Activated B cell treated with CpG ODN at 0.5 μM for 24 hours (primary cell): ENCODE results near the gene SMOC2. TPM values are rescaled to one million over a fixed set of nuclear protein-coding genes. Genes with fewer than 3 reads are reported as not detected.

Experiments used
- ATAC-seq: fragments of 200-7000 bp; cut with Tn5 transposase; one replicate; pipeline ENCODE4 v1.10.0; 2021; ENCODE audit warnings: low read depth, mild to moderate bottlenecking, moderate library complexity
- CTCF ChIA-PET: fragments of 350-600 bp; sonication (Branson Sonifier 250); formaldehyde crosslinking; loops from one replicate; lab custom pipeline; 2021; ENCODE audit warnings: antibody characterized with exemption; lab: Charles Lee
- POLR2A ChIA-PET: fragments of 350-600 bp; sonication (Branson Sonifier 250); formaldehyde crosslinking; loops from one replicate; lab custom pipeline; 2021; ENCODE audit warnings: antibody characterized with exemption; lab: Charles Lee
- DNase-seq: peaks from one replicate; pipeline ENCODE4 v3.0.0; 2022
- H3K27ac Mint-ChIP-seq: one replicate; pipeline ENCODE4 v1.8.0; 2020; ENCODE audit warnings: mixed read lengths
- H3K27me3 Mint-ChIP-seq: one replicate; pipeline ENCODE4 v1.8.0; 2021; ENCODE audit warnings: mixed read lengths
- H3K36me3 Mint-ChIP-seq: one replicate; pipeline ENCODE4 v1.8.0; 2021; ENCODE audit warnings: low read depth, mixed read lengths
- H3K4me1 Mint-ChIP-seq: one replicate; pipeline ENCODE4 v1.8.0; 2021; ENCODE audit warnings: mixed read lengths
- H3K4me3 Mint-ChIP-seq: one replicate; pipeline ENCODE4 v1.8.0; 2020; ENCODE audit warnings: mild to moderate bottlenecking, mixed read lengths
- H3K9me3 Mint-ChIP-seq: one replicate; pipeline ENCODE4 v1.8.0; 2020; ENCODE audit warnings: mixed read lengths
- intact Hi-C: fragments of 100-400 bp; cut with micrococcal nuclease; formaldehyde crosslinking; loops from one replicate; pipeline ENCODE4 v1.15.1; 2024
- total RNA-seq: library from RNA; stranded (reverse); gene quantifications from 2 replicates; pipeline ENCODE4 v1.2.3, GENCODE V29; 2022
- TF ChIP-seq, protein P1 (sequence below): fragments of 200-600 bp; IDR thresholded peaks from one replicate; pipeline ENCODE4 v1.8.0; 2022; ENCODE audit warnings: antibody characterized with exemption, mild to moderate bottlenecking

Gene SMOC2
- total RNA-seq, 1 donor from 2014 or later = not detected

DNA sequence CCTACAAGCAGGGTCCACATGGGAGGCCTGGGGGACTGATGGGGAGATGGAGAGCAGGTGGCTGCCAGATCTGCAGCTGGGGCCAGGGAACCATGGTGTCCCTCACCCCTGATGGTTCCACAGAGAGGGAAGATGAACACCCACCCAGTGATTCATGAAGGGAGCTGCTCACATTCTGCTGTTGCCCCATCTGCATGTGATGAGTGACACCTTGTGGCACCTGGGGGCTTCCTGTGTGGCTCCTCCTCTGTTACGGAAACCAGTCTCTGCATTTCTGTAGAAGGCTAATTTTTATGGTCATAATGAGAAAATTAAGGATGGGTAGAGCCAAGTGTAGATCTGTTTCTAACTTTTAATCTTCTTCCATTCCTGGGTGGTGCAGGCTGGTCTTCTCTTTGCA lies 217.1 kb downstream of the SMOC2 start:
- Mint-ChIP-seq H3K36me3 (no peaks in the 10 kb centered on the region), H3K27ac (no peak overlapping the region), H3K4me1 (no peaks in the 10 kb centered on the region), H3K4me3 (no peak overlapping the region), H3K27me3 (no peaks in the 10 kb centered on the region), H3K9me3 (peaks cover 3% of the 10 kb centered on the region)
- no peak for DNase-seq
- intact Hi-C loops = no loop called here
- POLR2A ChIA-PET = no interaction called here
- no peak for ATAC-seq
- TF ChIP-seq, protein P1, sequence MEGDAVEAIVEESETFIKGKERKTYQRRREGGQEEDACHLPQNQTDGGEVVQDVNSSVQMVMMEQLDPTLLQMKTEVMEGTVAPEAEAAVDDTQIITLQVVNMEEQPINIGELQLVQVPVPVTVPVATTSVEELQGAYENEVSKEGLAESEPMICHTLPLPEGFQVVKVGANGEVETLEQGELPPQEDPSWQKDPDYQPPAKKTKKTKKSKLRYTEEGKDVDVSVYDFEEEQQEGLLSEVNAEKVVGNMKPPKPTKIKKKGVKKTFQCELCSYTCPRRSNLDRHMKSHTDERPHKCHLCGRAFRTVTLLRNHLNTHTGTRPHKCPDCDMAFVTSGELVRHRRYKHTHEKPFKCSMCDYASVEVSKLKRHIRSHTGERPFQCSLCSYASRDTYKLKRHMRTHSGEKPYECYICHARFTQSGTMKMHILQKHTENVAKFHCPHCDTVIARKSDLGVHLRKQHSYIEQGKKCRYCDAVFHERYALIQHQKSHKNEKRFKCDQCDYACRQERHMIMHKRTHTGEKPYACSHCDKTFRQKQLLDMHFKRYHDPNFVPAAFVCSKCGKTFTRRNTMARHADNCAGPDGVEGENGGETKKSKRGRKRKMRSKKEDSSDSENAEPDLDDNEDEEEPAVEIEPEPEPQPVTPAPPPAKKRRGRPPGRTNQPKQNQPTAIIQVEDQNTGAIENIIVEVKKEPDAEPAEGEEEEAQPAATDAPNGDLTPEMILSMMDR = no peak
- CTCF ChIA-PET = no interaction called here

DNA sequence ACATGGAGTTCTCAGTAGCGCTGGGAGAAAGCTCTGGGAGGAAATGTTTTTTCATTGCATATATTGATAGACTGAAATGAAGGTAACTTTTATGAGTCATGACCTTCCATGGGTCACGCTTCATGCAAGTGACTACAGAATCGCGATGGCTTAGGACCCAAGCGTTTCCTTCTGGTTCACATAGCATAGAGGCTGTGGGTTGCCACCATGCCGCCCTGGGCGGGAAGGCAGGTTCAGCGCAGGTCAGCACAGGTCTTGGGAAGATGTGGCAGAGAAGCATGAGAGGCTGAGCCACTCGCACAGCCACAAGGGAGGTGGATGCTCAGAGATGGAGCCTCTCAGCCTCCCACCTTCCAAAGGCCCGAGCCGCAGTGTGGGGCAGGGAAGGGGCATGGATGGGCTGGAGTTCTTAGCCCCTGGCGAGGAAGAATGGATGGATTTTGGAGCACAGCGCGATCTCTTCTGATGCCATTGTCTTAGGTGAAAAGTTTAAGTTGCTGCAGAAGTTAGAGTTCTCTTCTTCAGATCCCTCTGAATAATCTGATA lies 219.5 kb downstream of the SMOC2 start:
- intact Hi-C loops = no loop called here
- POLR2A ChIA-PET = no interaction called here
- DNase-seq (no peak), ATAC-seq (no peak)
- H3K4me1 Mint-ChIP-seq = no peaks in the 10 kb centered on the region
- no peak overlapping the region for H3K27ac Mint-ChIP-seq
- H3K4me3 Mint-ChIP-seq = no peak overlapping the region
- TF ChIP-seq, protein P1 = no peak
- no peaks in the 10 kb centered on the region for H3K36me3 Mint-ChIP-seq
- CTCF ChIA-PET = no interaction called here
- H3K27me3 Mint-ChIP-seq = no peaks in the 10 kb centered on the region
- peaks cover 3% of the 10 kb centered on the region for H3K9me3 Mint-ChIP-seq

DNA sequence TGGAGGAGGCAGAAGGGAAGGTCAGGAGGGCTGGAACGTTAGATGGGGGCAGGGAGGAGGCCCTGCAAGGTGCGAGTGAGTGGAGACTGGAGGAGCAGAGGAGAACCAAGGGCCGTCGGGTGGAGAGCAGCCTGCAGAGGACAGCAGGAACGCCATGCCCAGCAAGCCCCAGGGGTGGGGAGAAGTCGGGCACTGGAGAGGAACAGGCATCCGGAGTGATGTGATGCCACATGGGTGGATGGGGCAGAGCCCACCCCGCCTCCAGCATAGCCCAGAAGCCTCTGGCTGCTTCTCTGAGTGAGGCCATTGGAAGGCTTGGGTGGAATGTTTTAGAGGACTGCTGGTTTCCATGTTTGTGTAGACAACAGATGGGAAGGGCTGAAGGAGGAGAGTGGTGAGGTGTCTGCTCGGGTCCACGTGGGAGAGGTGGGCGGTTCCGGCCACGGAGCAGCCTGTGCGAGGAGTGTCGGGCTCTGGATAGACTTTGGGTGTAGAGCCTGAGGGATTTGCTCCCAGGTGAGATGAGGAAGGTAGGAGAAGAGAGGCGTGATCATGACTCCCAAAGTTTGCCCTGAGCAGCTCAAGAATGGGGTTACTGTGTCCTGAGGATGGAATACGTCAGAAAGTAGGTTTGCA lies 221.4 kb downstream of the SMOC2 start:
- Mint-ChIP-seq H3K9me3 (peaks cover 3% of the 10 kb centered on the region), H3K4me3 (no peak overlapping the region), H3K27me3 (no peaks in the 10 kb centered on the region), H3K36me3 (no peaks in the 10 kb centered on the region), H3K27ac (no peak overlapping the region), H3K4me1 (no peaks in the 10 kb centered on the region)
- ChIA-PET POLR2A (no interaction called here), CTCF (no interaction called here)
- ATAC-seq (no peak), DNase-seq (no peak)
- intact Hi-C loops = no loop called here
- TF ChIP-seq, protein P1 = no peak

DNA sequence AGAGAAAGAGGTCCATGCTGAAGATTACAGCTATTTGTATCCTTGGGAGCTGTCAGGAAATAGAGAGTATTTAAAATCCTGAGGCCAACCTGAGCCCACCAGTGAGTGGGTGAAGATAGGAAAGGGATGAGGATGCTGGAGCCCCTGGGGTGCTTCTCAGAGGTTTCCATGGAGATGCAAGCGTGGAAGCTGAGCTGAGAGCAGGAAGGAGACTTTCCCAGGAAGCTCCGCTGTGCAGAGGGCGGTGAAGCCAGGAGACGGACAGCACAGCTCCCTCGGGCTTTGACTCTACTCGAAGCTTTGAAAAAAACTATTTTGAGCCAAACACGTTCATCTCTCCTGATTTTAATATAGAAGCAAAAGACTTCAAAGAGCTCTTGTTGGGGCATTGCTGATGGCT lies 222.1 kb downstream of the SMOC2 start:
- intact Hi-C loops = no loop called here
- Mint-ChIP-seq H3K9me3 (no peaks in the 10 kb centered on the region), H3K36me3 (no peaks in the 10 kb centered on the region), H3K4me3 (no peak overlapping the region), H3K27me3 (no peaks in the 10 kb centered on the region), H3K4me1 (no peaks in the 10 kb centered on the region), H3K27ac (no peak overlapping the region)
- ATAC-seq (no peak), DNase-seq (no peak)
- ChIA-PET POLR2A (no interaction called here), CTCF (no interaction called here)
- TF ChIP-seq, protein P1 = no peak

DNA sequence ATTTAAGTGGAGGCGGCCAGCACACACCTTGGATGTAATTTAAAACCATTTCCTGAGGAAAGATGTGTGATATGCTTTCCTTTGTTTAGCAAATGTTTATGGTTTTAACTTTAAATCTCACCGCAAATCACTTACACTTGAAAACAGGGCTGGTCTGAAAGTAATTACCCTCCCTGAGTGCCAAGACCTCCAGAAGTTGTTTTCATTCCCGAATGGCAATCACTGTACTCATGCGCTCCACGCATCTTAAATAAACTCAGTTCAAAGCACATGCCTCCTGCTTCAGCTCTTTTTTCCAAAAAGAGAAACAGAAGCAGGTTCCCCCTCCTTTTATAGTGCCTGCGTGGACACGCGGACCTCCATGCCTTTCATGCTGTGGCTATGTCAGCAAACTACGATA lies 224.0 kb downstream of the SMOC2 start:
- ChIA-PET POLR2A (no interaction called here), CTCF (no interaction called here)
- no peaks in the 10 kb centered on the region for H3K27me3 Mint-ChIP-seq
- intact Hi-C loops = no loop called here
- no peak overlapping the region for H3K27ac Mint-ChIP-seq
- H3K36me3 Mint-ChIP-seq = no peaks in the 10 kb centered on the region
- no peaks in the 10 kb centered on the region for H3K4me1 Mint-ChIP-seq
- H3K9me3 Mint-ChIP-seq = no peaks in the 10 kb centered on the region
- no peak overlapping the region for H3K4me3 Mint-ChIP-seq
- DNase-seq (no peak), ATAC-seq (no peak)
- TF ChIP-seq, protein P1 = no peak
